Measurements from ENCODE around the gene HIKESHI. TPM values are rescaled to one million over a fixed set of nuclear protein-coding genes. Genes with fewer than 3 reads are reported as not detected.

HIKESHI gene
- total RNA-seq, 1 experiment from 2014 or later = 53.5 TPM

Other genes starting within 250 kb of the HIKESHI start
- gene PICALM, start 233.2 kb upstream of the HIKESHI start, total RNA-seq (2014; rRNA removed; shearing (Covaris generic)) = 105 and 132 TPM in 2 replicates
- 7.1 and 17.8 TPM in 2 replicates for gene EED, start 57.5 kb upstream of the HIKESHI start, total RNA-seq (2014; rRNA removed; shearing (Covaris generic))
- gene CCDC81, start 72.6 kb downstream of the HIKESHI start, total RNA-seq (2014; rRNA removed; shearing (Covaris generic)) = 18.2 and 37.4 TPM in 2 replicates

Measured in SJSA1 (cell line).